Measurements from ENCODE around the gene USP4. TPM values are rescaled to one million over a fixed set of nuclear protein-coding genes. Genes with fewer than 3 reads are reported as not detected.

Gene USP4
- total RNA-seq, 1 donor from 2014 or later, result 31.8 TPM

GRCh38 chr3:49388289-49388820 lies 48.5 kb upstream of the USP4 start:
- FAIRE-seq, result no peak
- H3K27ac ChIP-seq (ENCODE audit: low read depth, low read length), result no peak overlapping the region
- peak overlapping the region; percentile 75 for H3K27ac Mint-ChIP-seq (ENCODE audit: unreplicated experiment)

GRCh38 chr3:49387721-49388120 lies 47.9 kb upstream of the USP4 start:
- FAIRE-seq (no peak), DNase-seq (ENCODE audit: low read depth) (no peak)
- peaks cover 95% of the 10 kb centered on the region for H4K20me1 ChIP-seq (ENCODE audit: insufficient read depth, low read length)
- Mint-ChIP-seq H3K27ac (ENCODE audit: unreplicated experiment) (peak overlapping the region; percentile 44), H3K27me3 (ENCODE audit: low read depth, unreplicated experiment) (no peaks in the 10 kb centered on the region), H3K36me3 (ENCODE audit: low read depth, unreplicated experiment) (peaks cover 12% of the 10 kb centered on the region), H3K4me3 (ENCODE audit: unreplicated experiment) (no peak overlapping the region), H3K4me1 (ENCODE audit: low read depth, unreplicated experiment) (peaks cover 20% of the 10 kb centered on the region), H3K9me3 (ENCODE audit: unreplicated experiment) (no peaks in the 10 kb centered on the region)
- peaks cover 6% of the 10 kb centered on the region for H3K36me3 ChIP-seq (ENCODE audit: insufficient read depth, low read length)
- H3K4me3 ChIP-seq (ENCODE audit: insufficient read depth, low read depth, low read length), result no peak overlapping the region
- no peak overlapping the region for H3K9ac ChIP-seq (ENCODE audit: low read length)
- H3K27me3 ChIP-seq (ENCODE audit: insufficient read depth, low read length), result no peaks in the 10 kb centered on the region
- peaks cover 98% of the 10 kb centered on the region for H3K79me2 ChIP-seq (ENCODE audit: insufficient read depth, low read length)
- no peak overlapping the region for H3K27ac ChIP-seq (ENCODE audit: low read depth, low read length)
- no peaks in the 10 kb centered on the region for H3K9me3 ChIP-seq (ENCODE audit: insufficient read depth, low read depth, low read length)
- H3K4me1 ChIP-seq (ENCODE audit: insufficient read depth, low read length), result peaks cover 11% of the 10 kb centered on the region
- no peak overlapping the region for H3K4me2 ChIP-seq (ENCODE audit: low read length)
- no peak overlapping the region for H2AFZ ChIP-seq (ENCODE audit: low read depth, low read length)
- TF ChIP-seq EZH2 (IDR thresholded peaks at IDR 0.05; ENCODE audit: insufficient read depth, low read length) (no peak), CTCF (IDR thresholded peaks at IDR 0.05; ENCODE audit: insufficient read depth, low read depth, low read length) (no peak)

More at GRCh38 chr3:49388289-49388820, 48.5 kb upstream of the USP4 start:
- Histone ChIP-seq H4K20me1 (ENCODE audit: insufficient read depth, low read length) (peaks cover 95% of the 10 kb centered on the region), H2AFZ (ENCODE audit: low read depth, low read length) (no peak overlapping the region), H3K4me2 (ENCODE audit: low read length) (no peak overlapping the region), H3K4me3 (ENCODE audit: insufficient read depth, low read depth, low read length) (no peak overlapping the region), H3K36me3 (ENCODE audit: insufficient read depth, low read length) (peaks cover 6% of the 10 kb centered on the region), H3K4me1 (ENCODE audit: insufficient read depth, low read length) (peaks cover 11% of the 10 kb centered on the region), H3K79me2 (ENCODE audit: insufficient read depth, low read length) (peaks cover 98% of the 10 kb centered on the region), H3K27me3 (ENCODE audit: insufficient read depth, low read length) (no peaks in the 10 kb centered on the region), H3K9me3 (ENCODE audit: insufficient read depth, low read depth, low read length) (no peaks in the 10 kb centered on the region), H3K9ac (ENCODE audit: low read length) (no peak overlapping the region)
- Mint-ChIP-seq H3K9me3 (ENCODE audit: unreplicated experiment) (no peaks in the 10 kb centered on the region), H3K36me3 (ENCODE audit: low read depth, unreplicated experiment) (peaks cover 12% of the 10 kb centered on the region), H3K4me1 (ENCODE audit: low read depth, unreplicated experiment) (peaks cover 19% of the 10 kb centered on the region), H3K27me3 (ENCODE audit: low read depth, unreplicated experiment) (no peaks in the 10 kb centered on the region), H3K4me3 (ENCODE audit: unreplicated experiment) (no peak overlapping the region)
- TF ChIP-seq CTCF (IDR thresholded peaks at IDR 0.05; ENCODE audit: insufficient read depth, low read depth, low read length) (no peak), EZH2 (IDR thresholded peaks at IDR 0.05; ENCODE audit: insufficient read depth, low read length) (no peak)
- peak; percentile 59 for DNase-seq (ENCODE audit: low read depth)

- Mint-ChIP-seq H3K4me1 (ENCODE audit: low read depth, unreplicated experiment) (peaks cover 20% of the 10 kb centered on the region), H3K27ac (ENCODE audit: unreplicated experiment) (no peak overlapping the region), H3K36me3 (ENCODE audit: low read depth, unreplicated experiment) (peaks cover 12% of the 10 kb centered on the region), H3K4me3 (ENCODE audit: unreplicated experiment) (peak overlapping the region; percentile 63), H3K27me3 (ENCODE audit: low read depth, unreplicated experiment) (no peaks in the 10 kb centered on the region), H3K9me3 (ENCODE audit: unreplicated experiment) (no peaks in the 10 kb centered on the region)
- Histone ChIP-seq H3K4me3 (ENCODE audit: insufficient read depth, low read depth, low read length) (no peak overlapping the region), H3K4me2 (ENCODE audit: low read length) (no peak overlapping the region), H3K27me3 (ENCODE audit: insufficient read depth, low read length) (no peaks in the 10 kb centered on the region), H2AFZ (ENCODE audit: low read depth, low read length) (no peak overlapping the region), H3K79me2 (ENCODE audit: insufficient read depth, low read length) (peaks cover 98% of the 10 kb centered on the region), H3K36me3 (ENCODE audit: insufficient read depth, low read length) (peaks cover 6% of the 10 kb centered on the region), H3K27ac (ENCODE audit: low read depth, low read length) (no peak overlapping the region), H3K4me1 (ENCODE audit: insufficient read depth, low read length) (peaks cover 11% of the 10 kb centered on the region), H3K9ac (ENCODE audit: low read length) (no peak overlapping the region), H4K20me1 (ENCODE audit: insufficient read depth, low read length) (peaks cover 93% of the 10 kb centered on the region), H3K9me3 (ENCODE audit: insufficient read depth, low read depth, low read length) (no peaks in the 10 kb centered on the region)
- FAIRE-seq (no peak), DNase-seq (ENCODE audit: low read depth) (no peak)
- TF ChIP-seq CTCF (IDR thresholded peaks at IDR 0.05; ENCODE audit: insufficient read depth, low read depth, low read length) (no peak), EZH2 (IDR thresholded peaks at IDR 0.05; ENCODE audit: insufficient read depth, low read length) (no peak)
Measured at GRCh38 chr3:49386056-49386756, 46.4 kb upstream of the USP4 start.

Measured in astrocyte (in vitro differentiated cells and primary cell).